CD8-positive, alpha-beta memory T cell (primary cell): ENCODE results near the gene P4HA2. TPM values are rescaled to one million over a fixed set of nuclear protein-coding genes. Genes with fewer than 3 reads are reported as not detected.
A peak's percentile ranks its signal among the peaks of the same experiment; 100 is the strongest.

Experiments used
- CTCF ChIA-PET: fragments of 350-600 bp; sonication (Branson Sonifier 250); formaldehyde crosslinking; loops from one replicate; lab custom pipeline; 2021; ENCODE audit warnings: antibody characterized with exemption; lab: Charles Lee
- POLR2A ChIA-PET: fragments of 350-600 bp; sonication (Branson Sonifier 250); formaldehyde crosslinking; loops from one replicate; lab custom pipeline; 2021; ENCODE audit warnings: antibody characterized with exemption; lab: Charles Lee
- DNase-seq, 5 donors: peaks; one replicate each; pipeline versions ENCODE4 v3.0.0 to v3.0.0-alpha.2; 2020 to 2022; ENCODE audit warnings: mixed read lengths in 1 of 5
- H3K27ac ChIP-seq: one replicate; pipeline ENCODE4 v1.7.0; 2013; ENCODE audit warnings: low read depth, mild to moderate bottlenecking, low read length, moderate library complexity
- H3K27me3 ChIP-seq: 2 replicates; pipeline ENCODE4 v1.7.0; 2013; ENCODE audit warnings: low read length, mild to moderate bottlenecking; ENCODE audit not compliant: insufficient read depth, poor library complexity, severe bottlenecking
- H3K36me3 ChIP-seq: 2 replicates; pipeline ENCODE4 v1.7.0; 2013; ENCODE audit warnings: mild to moderate bottlenecking, low read length, moderate library complexity; ENCODE audit not compliant: insufficient read depth
- H3K4me1 ChIP-seq: 2 replicates; pipeline ENCODE4 v1.7.0; 2013; ENCODE audit warnings: mild to moderate bottlenecking, low read length, moderate library complexity; ENCODE audit not compliant: insufficient read depth
- H3K4me3 ChIP-seq: 2 replicates; pipeline ENCODE4 v1.7.0; 2013; ENCODE audit warnings: mild to moderate bottlenecking, low read length
- H3K9me3 ChIP-seq: 2 replicates; pipeline ENCODE4 v1.7.0; 2013; ENCODE audit warnings: mild to moderate bottlenecking, low read length
- H3K27ac Mint-ChIP-seq, 8 donors: one replicate each; pipeline ENCODE4 v1.8.0; 2020 to 2021; ENCODE audit warnings: mixed read lengths in 8 of 8, mild to moderate bottlenecking in 6 of 8, inconsistent platforms in 3 of 8, moderate library complexity in 3 of 8
- H3K27me3 Mint-ChIP-seq, 2 donors: one replicate each; pipeline ENCODE4 v1.8.0; 2020 to 2021; ENCODE audit warnings: mixed read lengths in 2 of 2, mild to moderate bottlenecking in 1 of 2, moderate library complexity in 1 of 2
- H3K36me3 Mint-ChIP-seq, 3 donors: one replicate each; pipeline ENCODE4 v1.8.0; 2020 to 2021; ENCODE audit warnings: mixed read lengths in 3 of 3, inconsistent platforms in 1 of 3, mild to moderate bottlenecking in 1 of 3
- H3K4me1 Mint-ChIP-seq, 3 donors: one replicate each; pipeline ENCODE4 v1.8.0; 2020 to 2021; ENCODE audit warnings: mixed read lengths in 3 of 3, inconsistent platforms in 1 of 3, mild to moderate bottlenecking in 1 of 3
- H3K4me3 Mint-ChIP-seq, 7 donors: one replicate each; pipeline ENCODE4 v1.8.0; 2020 to 2021; ENCODE audit warnings: mixed read lengths in 7 of 7, mild to moderate bottlenecking in 6 of 7, moderate library complexity in 4 of 7, inconsistent platforms in 2 of 7
- H3K9me3 Mint-ChIP-seq, 5 donors: one replicate each; pipeline ENCODE4 v1.8.0; 2020 to 2022; ENCODE audit warnings: mixed read lengths in 5 of 5, mild to moderate bottlenecking in 3 of 5, moderate library complexity in 2 of 5, inconsistent platforms in 1 of 5
- polyA plus RNA-seq: library from polyadenylated mRNA; unstranded; fragments of 300-500 nt; fragmentation: Illumina TruSeq; gene quantifications from one replicate; pipeline ENCODE4 v1.2.3, GENCODE V29; 2021
- total RNA-seq, 2 experiments: library from RNA; stranded (reverse); gene quantifications; one replicate each; pipeline ENCODE4 v1.2.3, GENCODE V29; 2021

P4HA2 gene
- total and polyA plus RNA-seq, 3 experiments from 2014 or later, result 7.2 to 7.9 TPM; not detected in 1

DNA sequence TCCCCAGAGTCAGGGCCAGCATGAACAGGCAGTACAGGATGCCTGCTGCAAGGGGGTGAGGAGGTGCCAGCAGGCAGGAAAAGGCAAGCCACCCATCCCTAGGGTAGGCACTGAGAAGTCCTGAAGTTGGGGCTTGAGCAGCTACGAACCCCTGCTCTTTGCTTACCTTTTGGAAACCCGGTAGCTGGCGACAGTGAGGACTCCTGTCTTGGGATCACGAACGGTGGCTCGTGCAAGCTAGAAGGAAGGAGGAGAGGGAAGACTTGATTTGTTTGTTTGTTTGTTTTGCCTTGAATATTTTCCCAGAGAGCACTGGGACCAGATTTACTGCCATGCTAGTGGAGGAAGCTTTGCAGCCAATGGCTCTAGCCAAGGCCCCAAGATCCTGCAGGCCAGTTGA is 23.7 kb downstream of the P4HA2 start:
- Mint-ChIP-seq H3K27me3 (peaks cover 0 to 3% of the 10 kb centered on the region in 2 donors), H3K27ac (no peak overlapping the region), H3K9me3 (no peaks in the 10 kb centered on the region), H3K4me1 (no peaks in the 10 kb centered on the region), H3K4me3 (no peak overlapping the region), H3K36me3 (no peaks in the 10 kb centered on the region)
- Histone ChIP-seq H3K36me3 (no peaks in the 10 kb centered on the region), H3K4me1 (no peaks in the 10 kb centered on the region), H3K27ac (no peak overlapping the region), H3K9me3 (no peaks in the 10 kb centered on the region), H3K4me3 (no peak overlapping the region), H3K27me3 (no peaks in the 10 kb centered on the region)
- no peak for DNase-seq
- CTCF ChIA-PET, result interaction anchor here (1.0 kb wide), 1 partner anchor 186 kb away, joined by 3 read pairs; no protein-coding TSS in a partner anchor
- POLR2A ChIA-PET, result no interaction called here

DNA sequence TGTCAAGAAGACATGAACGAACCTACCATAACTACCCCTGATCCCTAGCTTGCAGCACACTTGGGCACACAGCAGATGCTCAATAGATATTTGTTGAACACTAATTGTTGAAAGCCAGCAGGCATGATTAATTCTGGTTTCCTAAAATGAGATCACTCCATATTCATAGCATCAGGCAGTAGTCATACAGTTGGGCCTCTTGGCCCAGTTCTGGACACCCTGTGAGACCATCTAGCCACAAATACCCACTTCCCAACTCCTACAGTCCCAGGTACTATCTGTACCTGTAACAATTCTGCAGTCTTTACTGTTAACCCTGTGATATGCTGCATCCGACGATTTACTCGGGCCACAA is 24.2 kb downstream of the P4HA2 start:
- Histone ChIP-seq H3K4me3 (no peak overlapping the region), H3K4me1 (no peaks in the 10 kb centered on the region), H3K36me3 (no peaks in the 10 kb centered on the region), H3K27ac (no peak overlapping the region), H3K27me3 (no peaks in the 10 kb centered on the region), H3K9me3 (no peaks in the 10 kb centered on the region)
- Mint-ChIP-seq H3K4me3 (no peak overlapping the region), H3K4me1 (no peaks in the 10 kb centered on the region), H3K27ac (no peak overlapping the region), H3K36me3 (no peaks in the 10 kb centered on the region), H3K27me3 (peaks cover 0 to 3% of the 10 kb centered on the region in 2 donors), H3K9me3 (no peaks in the 10 kb centered on the region)
- DNase-seq, result no peak
- ChIA-PET CTCF (interaction anchor here (1.0 kb wide), 2 partner anchors 35 to 187 kb away, joined by 3 read pairs; no protein-coding TSS in a partner anchor), POLR2A (no interaction called here)

DNA sequence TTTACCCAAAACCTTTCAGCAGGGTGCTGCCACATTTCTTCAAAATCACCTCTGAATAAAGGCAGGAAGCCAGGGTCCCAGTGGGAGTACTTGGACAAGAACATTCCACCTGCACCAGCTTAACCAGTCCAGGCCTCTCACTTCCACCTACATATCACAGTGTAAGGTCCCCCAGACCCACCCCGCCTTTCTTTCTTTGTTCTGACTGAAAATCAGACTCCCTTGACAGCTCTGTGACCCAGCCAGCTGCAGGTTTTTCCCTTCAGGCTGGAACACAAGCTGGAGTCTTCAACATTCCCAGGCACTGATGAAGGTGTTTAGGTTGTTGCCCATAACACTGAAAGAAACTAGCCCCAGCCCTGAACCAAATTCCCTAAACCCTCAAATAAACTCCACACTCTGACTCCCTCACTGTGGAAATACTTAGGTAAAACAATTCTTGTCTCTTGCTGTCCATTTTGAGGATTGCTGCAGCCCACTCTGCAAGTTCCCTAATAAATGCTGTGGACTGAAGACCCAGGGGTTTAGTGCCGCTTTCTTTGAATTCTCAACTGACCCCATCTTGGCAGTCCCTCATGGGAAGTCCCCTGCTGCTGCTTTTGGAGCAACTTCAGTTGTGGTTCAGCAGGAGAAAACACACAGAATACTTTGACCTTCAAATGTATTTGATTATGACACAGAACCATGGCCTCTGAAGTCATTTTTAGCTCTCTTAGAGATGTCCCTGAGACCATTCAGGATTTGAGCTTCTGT is 24.8 kb downstream of the P4HA2 start:
- Mint-ChIP-seq H3K4me3 (no peak overlapping the region), H3K9me3 (no peaks in the 10 kb centered on the region), H3K36me3 (no peaks in the 10 kb centered on the region), H3K27me3 (peaks cover 0 to 3% of the 10 kb centered on the region in 2 donors), H3K4me1 (no peaks in the 10 kb centered on the region), H3K27ac (no peak overlapping the region)
- Histone ChIP-seq H3K27me3 (no peaks in the 10 kb centered on the region), H3K4me1 (no peaks in the 10 kb centered on the region), H3K4me3 (no peak overlapping the region), H3K9me3 (no peaks in the 10 kb centered on the region), H3K27ac (no peak overlapping the region), H3K36me3 (no peaks in the 10 kb centered on the region)
- POLR2A ChIA-PET, result no interaction called here
- DNase-seq, result no peak
- CTCF ChIA-PET, result interaction anchor here (1.0 to 1.1 kb wide), 3 partner anchors 13 to 187 kb away, joined by 3 read pairs; no protein-coding TSS in a partner anchor

DNA sequence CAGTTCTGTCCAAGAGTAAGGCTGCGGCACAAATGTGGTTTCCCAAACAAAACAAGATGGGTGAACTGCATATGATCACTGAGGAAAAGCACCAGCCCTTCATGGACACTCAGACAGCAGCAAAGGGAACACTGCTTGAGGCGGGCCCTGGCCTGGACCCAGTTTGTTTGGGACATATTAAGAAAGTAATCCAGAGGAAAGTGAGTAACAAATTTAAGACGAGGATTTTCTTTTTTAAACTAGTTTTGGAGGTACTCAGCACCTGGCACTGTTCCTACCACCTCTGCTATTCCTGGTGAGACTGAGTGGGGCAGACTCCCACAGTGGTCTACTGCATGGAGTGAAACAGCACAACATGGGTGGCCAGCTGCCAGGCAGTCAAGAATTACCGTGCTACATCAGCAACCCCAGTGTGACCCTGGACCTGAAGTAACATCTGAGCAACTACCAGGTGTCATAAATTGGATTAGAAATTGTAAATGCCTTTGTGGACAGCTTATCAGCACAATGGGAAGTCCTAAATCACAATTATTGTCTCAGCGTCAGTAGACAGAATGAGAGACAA is 28.5 kb downstream of the P4HA2 start:
- no peaks in the 10 kb centered on the region for H3K9me3 ChIP-seq
- Mint-ChIP-seq H3K27ac (peak overlapping the region in 2 of 8 donors; percentile 10 to 68), H3K36me3 (no peaks in the 10 kb centered on the region), H3K4me1 (no peaks in the 10 kb centered on the region), H3K4me3 (no peak overlapping the region), H3K9me3 (no peaks in the 10 kb centered on the region), H3K27me3 (peaks cover 0 to 3% of the 10 kb centered on the region in 2 donors)
- no peak for DNase-seq
- CTCF ChIA-PET, result interaction anchor here (1.1 kb wide), 1 partner anchor 9 kb away, joined by 4 read pairs; no protein-coding TSS in a partner anchor
- H3K27me3 ChIP-seq, result no peaks in the 10 kb centered on the region
- H3K4me1 ChIP-seq, result no peaks in the 10 kb centered on the region
- no peak overlapping the region for H3K27ac ChIP-seq
- POLR2A ChIA-PET, result no interaction called here
- H3K4me3 ChIP-seq, result no peak overlapping the region
- no peaks in the 10 kb centered on the region for H3K36me3 ChIP-seq

DNA sequence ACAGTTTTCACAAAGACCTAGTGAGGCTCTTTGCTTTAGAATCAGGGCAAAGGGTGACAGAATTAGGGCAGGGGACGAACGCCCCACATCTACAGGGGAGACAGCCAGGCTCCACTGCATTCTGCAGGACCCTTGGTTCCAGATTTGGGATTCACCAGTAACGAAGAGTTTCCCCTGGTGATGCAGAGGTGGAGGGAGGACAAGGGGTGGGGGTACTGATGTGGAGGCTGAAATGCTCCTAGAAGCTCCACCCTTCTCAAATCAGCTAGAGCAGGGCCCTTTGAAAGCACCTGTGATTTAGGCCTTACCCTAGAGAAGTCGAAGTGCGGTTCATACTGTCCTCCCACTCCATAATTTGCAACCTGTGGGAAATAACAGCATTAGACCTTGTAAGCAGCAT is 29.1 kb downstream of the P4HA2 start:
- ChIA-PET CTCF (interaction anchor here (1.1 kb wide), 1 partner anchor 8 kb away, joined by 4 read pairs; no protein-coding TSS in a partner anchor), POLR2A (no interaction called here)
- no peak for DNase-seq
- Mint-ChIP-seq H3K4me3 (no peak overlapping the region), H3K27ac (no peak overlapping the region), H3K36me3 (no peaks in the 10 kb centered on the region), H3K4me1 (no peaks in the 10 kb centered on the region), H3K9me3 (no peaks in the 10 kb centered on the region), H3K27me3 (peaks cover 0 to 3% of the 10 kb centered on the region in 2 donors)
- no peaks in the 10 kb centered on the region for H3K9me3 ChIP-seq
- H3K36me3 ChIP-seq, result no peaks in the 10 kb centered on the region
- H3K4me3 ChIP-seq, result no peak overlapping the region
- H3K27ac ChIP-seq, result no peak overlapping the region
- no peaks in the 10 kb centered on the region for H3K4me1 ChIP-seq
- H3K27me3 ChIP-seq, result no peaks in the 10 kb centered on the region

- Histone ChIP-seq H3K4me1 (no peaks in the 10 kb centered on the region), H3K27me3 (no peaks in the 10 kb centered on the region), H3K27ac (no peak overlapping the region), H3K36me3 (no peaks in the 10 kb centered on the region), H3K4me3 (no peak overlapping the region), H3K9me3 (no peaks in the 10 kb centered on the region)
- DNase-seq, result no peak
- no peaks in the 10 kb centered on the region for H3K4me1 Mint-ChIP-seq
- ChIA-PET CTCF (interaction anchor here (0.7 kb wide), 1 partner anchor 19 kb away, joined by 3 read pairs; no protein-coding TSS in a partner anchor), POLR2A (no interaction called here)
- no peaks in the 10 kb centered on the region for H3K9me3 Mint-ChIP-seq
- no peaks in the 10 kb centered on the region for H3K27me3 Mint-ChIP-seq
- no peak overlapping the region for H3K27ac Mint-ChIP-seq
- no peaks in the 10 kb centered on the region for H3K36me3 Mint-ChIP-seq
- no peak overlapping the region for H3K4me3 Mint-ChIP-seq
These were observed 31.9 kb downstream of the P4HA2 start for GRCh38 chr5:132195727-132196126.

DNA sequence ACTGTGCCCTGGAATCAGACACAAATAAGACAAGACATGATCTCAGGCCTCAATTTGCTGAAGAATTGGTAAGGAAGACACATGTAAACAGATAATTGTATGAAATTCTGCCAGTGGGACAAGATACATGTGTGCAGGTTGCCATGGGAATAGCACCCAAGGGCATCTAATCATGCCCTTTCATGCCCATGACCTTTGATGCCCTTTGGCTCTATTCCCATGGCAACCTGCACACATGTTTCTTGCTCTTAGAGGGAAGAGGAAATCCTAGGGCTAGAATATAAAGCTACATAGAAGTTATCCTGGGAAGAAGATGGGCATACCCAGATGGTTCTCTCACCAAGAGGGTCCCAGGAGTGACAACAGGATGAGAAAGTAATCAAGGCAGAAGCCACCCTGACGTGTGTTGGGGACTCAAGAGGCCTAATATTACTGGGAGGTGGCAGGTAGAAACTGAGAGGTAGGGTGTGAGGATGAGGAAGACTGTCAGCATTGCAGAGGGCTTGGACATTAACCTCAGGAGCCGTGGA is 34.4 kb downstream of the P4HA2 start:
- Histone ChIP-seq H3K27ac (no peak overlapping the region), H3K4me3 (no peak overlapping the region), H3K9me3 (no peaks in the 10 kb centered on the region), H3K27me3 (no peaks in the 10 kb centered on the region), H3K4me1 (no peaks in the 10 kb centered on the region), H3K36me3 (no peaks in the 10 kb centered on the region)
- Mint-ChIP-seq H3K4me3 (no peak overlapping the region), H3K4me1 (peaks cover 0 to 7% (median 5%) of the 10 kb centered on the region in 3 donors), H3K27ac (no peak overlapping the region), H3K9me3 (no peaks in the 10 kb centered on the region), H3K27me3 (peaks cover 0 to 7% of the 10 kb centered on the region in 2 donors), H3K36me3 (no peaks in the 10 kb centered on the region)
- ChIA-PET POLR2A (no interaction called here), CTCF (interaction anchor here (1.6 kb wide), 1 partner anchor 603 kb away, joined by 3 read pairs; no protein-coding TSS in a partner anchor)
- DNase-seq, result no peak
